HG03045 (cell line): ENCODE results near the gene TMEM119.

Source experiments
- ATAC-seq: cut with Tn5 transposase; IDR thresholded peaks from one replicate; pipeline ENCODE4 v1.9.1; 2021; ENCODE audit warnings: mild to moderate bottlenecking, moderate library complexity; ENCODE audit not compliant: unreplicated experiment

The TMEM119 gene

DNA sequence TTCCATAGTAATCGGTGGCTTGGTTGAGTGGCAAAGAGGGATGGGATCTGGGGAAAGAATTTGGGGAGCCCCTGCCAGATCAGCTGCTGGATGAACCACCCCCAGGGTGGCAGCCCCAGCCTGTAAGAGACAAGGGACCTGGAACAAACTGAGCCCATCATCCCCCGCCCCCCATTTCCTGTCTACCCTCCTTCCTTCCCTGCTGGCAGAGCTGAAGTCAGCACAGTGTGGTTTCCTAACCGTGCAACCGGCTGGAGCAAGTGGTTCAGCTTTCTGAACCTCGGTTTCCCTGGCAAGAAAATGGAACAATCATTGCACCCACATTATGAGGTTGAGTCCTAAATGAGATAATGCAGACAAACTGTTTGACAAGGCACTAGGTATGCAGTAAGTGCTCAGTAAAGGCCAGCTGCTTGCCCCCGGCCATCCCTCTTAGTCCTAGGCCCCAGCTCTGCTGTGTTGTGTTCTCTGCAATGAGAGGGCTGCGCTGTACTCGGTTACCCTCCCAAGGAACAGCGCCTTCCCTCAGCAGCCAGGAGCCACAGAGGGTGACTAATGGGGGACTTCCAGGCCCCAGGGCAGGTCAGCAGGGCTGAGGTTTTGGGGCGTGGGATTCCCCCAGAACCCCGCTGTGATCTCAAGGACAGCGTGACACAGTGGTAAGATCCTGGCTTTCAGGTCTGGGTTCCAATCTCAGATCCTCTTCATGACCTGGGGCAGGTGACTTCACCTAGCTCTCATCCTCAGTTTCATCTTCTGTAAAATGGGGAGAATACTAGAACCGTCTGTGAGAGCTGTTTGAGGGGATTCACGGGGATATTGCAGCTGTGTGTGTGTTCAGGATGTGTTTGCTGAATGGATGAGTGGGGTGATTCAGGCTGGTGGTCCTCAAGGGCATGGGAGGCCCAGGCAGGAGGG is 19.3 kb upstream of the TMEM119 start:
- ATAC-seq, result peak; percentile 72

DNA sequence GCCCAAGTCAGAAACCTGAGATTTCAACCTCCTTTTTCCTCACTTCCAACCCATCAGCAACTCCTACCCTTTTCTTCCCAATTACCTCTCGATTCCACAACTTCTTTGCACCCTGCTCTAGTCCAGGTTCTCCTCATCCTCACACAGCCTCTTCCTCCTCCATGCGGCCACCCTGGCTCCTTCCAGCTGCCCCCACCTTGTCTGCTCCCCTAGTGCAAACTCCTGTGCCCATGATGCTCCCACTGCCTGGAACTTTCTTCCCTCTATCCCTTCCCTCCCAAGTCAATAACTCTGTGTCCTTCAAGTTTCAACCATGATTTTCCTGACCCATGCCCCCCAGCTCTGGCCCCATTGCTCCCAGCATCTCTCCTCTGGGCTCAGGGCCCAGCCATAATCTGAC is 18.5 kb upstream of the TMEM119 start:
- ATAC-seq, result no peak

- no peak for ATAC-seq
Measured at GRCh38 chr12:108615918-108616317, 18.0 kb upstream of the TMEM119 start.

DNA sequence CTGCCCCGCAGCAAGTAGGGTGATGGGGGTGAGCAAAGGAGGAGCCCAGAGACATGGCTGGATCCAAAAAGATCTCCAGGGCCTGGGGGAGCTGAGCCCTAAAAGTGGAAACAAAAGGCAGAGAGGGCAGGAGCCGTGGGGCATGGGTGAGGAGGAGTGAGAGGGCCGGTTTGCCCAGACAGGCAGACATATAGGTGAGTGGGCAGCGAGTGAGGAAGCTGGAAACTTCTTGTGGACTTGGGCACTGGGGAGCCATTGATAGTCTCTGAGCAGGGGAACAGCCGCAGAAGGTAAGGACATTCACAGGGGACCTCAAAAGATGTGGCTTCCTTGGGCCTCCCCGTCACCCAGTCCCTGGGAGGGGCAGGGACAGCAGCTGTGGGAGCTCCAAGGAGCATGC is 16.8 kb upstream of the TMEM119 start:
- ATAC-seq, result no peak

DNA sequence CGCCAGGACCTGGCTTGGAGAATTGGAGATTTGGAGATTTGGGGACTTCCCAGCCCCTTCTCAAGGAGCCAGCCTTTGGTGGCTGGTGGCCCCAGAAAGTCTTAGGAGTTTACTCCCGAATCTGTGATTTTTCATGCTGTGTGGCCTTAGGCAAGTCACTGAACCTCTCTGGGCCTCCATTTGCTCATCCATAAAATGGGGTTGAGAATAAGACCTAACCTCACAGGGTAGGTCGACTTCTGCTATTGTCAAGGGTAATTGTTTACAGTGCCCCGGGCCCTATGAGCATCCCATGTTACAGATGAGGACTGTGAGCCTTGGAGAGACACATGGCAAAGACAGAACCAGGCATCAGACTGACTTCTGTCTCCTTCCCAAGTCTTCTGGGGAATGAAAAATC is 16.2 kb upstream of the TMEM119 start:
- ATAC-seq, result no peak

DNA sequence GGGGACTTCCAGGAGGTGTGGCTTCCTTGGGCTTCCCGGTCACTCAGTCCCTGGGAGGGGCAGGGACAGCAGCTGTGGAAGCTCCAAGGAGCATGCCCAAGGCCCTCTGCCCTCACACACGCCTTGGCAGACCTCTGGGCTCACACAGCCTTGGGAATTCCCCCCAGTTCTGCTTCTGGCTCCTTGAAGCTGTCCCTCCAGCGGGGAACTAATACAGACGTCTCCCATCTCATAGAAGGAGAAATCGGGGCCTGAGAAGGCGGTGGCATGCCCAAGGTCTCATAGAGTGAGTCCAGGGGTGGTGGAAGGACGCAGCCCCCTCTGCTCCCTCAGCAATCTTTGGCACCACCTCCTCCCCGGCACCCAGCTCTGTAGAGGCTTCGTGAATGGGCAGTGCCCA is 15.7 kb upstream of the TMEM119 start:
- no peak for ATAC-seq

DNA sequence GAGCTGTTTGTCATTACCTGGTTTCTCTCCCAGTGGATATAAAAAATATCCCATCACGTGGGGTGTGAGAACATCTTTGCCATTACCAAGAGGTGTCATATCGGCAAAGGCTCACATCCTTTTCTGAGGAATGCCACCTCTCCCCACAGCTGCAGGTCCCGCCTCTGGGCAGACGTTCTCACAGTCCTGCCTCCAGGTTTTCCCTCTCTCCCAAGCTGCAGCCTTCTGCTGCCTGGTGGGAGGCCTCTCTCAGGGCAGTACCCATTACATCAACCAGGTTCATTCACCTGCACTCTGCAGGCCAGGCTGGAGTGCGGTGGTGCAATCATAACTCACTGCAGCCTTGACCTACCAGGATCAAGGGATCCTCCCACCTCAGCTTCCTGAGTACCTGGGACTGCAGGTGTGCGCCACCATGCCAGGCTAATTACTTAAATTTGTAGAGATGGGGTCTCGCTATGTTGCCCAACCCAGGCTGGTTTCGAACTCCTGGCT is 15.0 kb upstream of the TMEM119 start:
- ATAC-seq, result no peak

DNA sequence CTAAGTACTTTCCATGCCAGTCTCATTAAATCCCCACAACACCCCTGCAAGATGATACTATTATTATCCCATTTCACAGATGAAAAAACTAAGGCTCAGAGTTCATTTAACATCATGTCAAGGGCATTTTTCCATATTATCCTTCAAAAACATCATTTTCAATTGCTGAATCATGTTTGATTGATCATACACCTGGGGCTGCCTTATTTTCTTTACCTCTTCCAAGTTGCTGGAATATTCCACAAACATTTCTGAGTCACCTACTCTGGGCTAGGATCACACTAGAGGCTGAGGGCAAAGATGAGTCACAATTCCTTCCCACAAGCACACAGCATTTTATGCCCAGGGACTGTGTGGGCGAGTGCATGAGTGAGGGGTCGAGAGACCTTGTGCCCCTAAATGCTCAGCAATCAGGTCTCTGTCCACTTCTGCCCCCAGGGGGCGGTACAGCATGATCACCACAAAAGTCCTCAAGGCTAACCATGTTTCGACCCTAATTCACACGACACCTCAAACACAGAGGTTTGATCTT is 14.1 kb upstream of the TMEM119 start:
- no peak for ATAC-seq

DNA sequence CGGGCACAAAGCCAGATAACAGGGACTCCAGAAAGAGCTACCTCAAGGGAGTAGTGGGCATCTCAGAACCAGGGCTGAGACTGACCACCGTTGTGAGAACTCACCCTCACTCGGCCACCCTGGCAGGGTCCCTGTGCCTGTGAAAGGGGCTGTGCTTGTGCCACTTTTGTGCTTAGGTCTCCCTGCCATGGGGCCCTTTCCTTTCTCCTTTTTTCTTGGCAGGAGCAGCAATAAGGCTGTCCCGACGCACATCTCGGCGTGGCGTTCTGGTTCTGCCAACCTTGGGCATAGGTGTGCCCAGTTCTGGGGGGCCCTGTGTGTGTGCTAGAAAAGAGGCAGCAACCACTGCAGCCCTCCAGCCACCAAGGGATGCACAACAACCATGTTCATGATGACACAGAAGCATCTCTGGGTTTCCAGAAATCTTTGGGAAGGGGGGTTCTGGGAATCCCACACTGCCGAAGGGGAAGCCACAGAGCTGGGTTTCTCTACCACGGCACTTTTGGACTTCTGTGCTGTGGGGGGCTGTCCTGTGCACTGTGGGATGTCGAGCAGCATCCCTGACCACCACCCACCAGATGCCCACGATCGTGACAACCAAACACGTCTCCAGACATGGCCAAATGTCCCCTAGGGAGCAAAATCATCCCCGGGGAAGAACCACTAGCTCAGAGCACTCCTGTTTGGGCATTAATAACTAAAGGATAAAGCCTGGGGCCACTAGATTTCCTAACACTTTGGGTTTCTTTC is 13.1 kb upstream of the TMEM119 start:
- no peak for ATAC-seq

DNA sequence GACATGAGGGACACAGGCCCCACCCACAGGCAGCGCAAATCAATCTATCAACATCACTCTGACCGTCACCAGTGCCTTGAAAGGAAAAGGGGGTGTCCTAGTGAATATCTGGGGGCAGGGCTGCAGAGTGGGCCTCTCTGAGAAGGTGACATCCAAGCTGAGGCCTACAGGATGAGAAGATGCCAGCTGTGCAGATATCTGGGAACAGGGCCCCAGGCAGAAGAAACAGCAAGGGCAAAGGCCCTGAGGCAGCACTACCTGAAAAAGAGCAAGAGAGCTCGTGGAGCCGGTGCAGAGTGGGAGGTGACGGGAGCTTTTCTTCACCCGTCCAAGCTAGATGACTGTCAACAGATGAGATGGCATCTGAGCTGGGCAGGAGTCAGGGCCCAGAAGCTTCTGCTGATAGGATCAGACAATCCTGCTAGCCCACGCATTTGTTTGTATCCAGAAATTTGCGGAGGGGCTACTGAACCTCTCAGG is 12.5 kb upstream of the TMEM119 start:
- ATAC-seq, result no peak

DNA sequence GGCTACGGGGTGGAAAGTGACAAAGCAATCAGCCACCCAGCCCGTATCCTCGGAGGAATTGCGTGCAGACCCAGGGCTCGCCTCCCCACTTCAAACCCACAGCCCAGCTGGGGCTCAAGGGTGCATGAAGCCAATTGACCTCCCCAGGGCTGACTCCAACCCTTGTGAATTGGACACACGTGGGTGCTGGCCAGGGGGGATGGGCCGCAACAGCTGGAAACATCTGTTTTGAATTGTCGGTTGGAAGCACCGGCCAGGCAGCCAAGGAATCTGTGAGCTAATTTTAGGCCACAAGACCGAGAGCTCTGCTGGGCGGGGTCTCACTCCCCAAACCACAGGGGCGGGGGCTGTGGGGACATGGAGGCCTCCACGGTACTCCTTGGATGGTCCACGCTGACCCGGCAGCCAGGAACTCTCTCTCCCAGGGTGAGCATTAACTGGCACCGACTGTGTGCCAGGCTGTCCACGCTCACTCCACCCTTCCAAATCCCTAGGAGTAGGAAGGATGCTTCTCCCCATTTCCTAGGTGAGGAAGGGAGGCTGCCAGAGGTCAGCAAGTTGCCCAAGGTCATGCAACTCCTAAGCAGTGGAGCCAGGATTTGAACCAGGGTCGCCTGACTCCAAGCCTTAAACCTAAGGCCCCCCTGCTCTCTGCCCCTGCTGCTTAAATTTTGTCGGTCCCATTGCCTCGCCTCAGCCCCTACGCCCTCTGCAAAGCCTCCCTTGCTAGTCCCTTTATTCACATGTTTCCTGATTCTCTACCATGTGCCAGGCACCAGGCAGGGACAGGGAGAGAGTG is 11.9 kb upstream of the TMEM119 start:
- no peak for ATAC-seq

DNA sequence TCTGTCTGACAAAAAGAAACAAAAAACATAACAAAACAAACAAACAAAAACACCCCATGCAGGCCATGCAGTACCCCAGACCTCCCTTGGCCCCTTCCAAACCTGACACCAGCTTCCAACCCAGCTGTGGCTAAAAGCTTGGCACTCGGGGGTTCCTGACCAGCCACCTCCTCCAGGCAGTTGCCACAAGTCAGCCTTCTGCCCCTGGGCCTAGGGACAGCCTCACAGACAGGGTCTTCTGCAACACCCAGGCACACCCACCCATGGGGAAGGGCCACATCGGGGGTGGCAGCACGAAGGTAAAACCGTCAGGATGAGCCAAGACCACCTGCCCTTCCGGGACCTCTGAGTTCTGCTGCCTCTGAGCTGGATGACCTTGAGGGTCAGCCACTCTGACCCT is 10.7 kb upstream of the TMEM119 start:
- ATAC-seq, result no peak

GRCh38 chr12:108607981-108608600 is 10.2 kb upstream of the TMEM119 start:
- no peak for ATAC-seq

DNA sequence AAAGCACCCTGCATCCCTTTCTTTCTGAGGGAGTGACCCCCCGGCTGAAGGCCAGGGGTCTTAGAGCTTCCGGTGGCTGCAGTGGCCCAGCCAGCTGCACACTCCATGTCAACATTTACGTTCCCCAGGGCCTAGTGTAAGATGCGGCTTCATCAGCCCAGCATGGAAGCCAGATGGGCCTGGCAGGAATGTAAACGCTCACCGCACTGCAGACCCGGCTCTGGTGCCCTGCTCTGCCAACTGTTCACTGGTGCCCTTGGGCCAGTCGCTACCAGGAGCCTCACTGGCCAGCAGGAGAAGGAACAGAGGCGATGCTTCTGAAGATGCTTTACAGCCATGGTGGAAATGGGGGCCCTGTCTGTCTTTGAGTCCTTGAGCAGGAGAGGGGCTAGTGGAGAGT is 8.6 kb upstream of the TMEM119 start:
- ATAC-seq, result no peak

DNA sequence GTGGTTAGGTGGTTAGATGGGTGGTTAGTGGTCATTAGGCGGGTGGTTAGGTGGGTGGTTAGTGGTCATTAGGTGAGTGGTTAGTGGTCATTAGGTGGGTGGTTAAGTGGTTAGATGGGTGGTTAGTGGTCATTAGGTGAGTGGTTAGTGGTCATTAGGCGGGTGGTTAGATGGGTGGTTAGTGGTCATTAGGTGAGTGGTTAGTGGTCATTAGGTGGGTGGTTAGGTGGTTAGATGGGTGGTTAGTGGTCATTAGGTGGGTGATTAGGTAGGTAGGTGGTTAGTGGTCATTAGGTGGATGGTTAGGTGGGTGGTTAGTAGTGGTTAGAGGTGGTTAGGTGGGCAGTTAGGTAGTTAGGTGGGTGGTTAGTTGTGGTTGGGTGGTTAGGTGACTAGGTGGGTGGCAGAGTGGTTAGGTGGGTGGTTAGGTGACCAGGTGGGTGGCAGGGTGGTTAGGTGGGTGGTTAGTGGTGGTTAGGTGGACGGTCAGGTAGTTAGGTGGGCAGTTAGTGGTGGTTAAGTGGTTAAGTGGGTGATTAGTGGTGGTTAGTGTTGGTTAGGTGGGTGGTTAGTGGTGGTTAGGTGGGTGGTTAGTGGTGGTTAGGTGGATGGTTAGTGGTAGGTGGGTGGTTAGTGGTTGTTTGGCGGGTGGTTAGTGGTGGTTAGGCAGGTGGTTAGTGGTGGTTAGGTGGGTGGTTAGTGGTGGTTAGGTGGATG is 8.0 kb upstream of the TMEM119 start:
- ATAC-seq, result no peak

DNA sequence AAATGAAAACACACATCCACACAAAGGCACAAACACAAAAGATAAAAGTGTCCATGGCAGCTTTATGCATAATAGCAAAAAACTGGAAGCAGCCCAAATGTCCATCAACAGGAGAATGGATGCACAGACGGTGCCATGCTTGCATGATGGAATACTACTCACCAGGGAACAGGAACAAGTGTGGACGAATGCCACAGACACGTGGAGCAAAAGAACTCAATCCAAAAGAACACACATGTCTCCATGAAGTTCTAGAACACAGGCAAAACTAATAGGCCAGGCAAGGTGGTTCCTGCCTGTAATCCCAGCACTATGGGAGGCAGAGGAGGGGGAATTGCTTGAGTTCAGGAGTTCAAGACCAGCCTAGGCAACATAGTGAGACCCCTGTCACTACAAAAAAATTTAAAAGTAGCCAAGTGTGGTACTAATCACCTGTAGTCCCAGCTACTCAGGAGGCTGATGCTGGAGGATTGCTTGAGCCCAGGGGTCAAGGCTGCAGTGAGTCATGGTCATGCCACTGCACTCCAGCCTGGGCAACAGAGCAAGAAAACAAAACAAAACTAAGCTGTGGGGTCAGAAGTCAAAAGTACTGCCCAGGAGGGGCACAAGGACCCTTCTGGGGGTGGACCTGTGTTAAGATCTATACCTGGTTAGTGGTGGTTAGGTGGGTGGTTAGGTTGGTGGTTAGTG is 7.3 kb upstream of the TMEM119 start:
- ATAC-seq, result no peak

GRCh38 chr12:108604208-108604941 is 6.5 kb upstream of the TMEM119 start:
- ATAC-seq, result no peak

- no peak for ATAC-seq
Measured at GRCh38 chr12:108603743-108604142, 5.9 kb upstream of the TMEM119 start.
